Measurements from ENCODE around the gene DDX39B. TPM values are rescaled to one million over a fixed set of nuclear protein-coding genes. Genes with fewer than 3 reads are reported as not detected.
"Not testable (repeated sequence)": the region's sequence is repeated elsewhere in the genome, so short reads cannot be mapped to it uniquely, and the experiment has no call there.

DDX39B gene
- polyA plus RNA-seq, 3 donors, result 64.1 to 1,059 (median 67.8) TPM

DNA sequence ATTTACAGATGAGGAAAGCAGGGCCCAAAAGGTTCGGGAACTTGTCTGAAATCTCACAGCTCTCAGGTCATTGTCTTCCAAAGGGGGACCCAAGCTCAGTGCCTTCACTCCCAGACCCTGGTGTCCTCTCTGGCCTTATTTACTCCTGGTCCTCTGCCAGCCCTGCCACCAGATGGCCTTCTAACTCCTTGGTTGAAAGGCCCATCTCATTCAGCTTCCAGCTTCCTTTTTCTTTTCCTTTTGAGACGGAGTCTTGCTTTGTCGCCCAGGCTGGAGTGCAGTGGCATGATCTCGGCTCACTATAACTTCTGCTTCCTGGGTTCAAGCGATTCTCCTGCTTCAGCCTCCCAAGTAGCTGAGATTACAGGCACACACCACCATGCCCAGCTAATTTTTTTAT lies 9.6 kb upstream of the DDX39B start:
- Mint-ChIP-seq H3K4me1 (peaks cover 49% of the 10 kb centered on the region), H3K27ac (peak overlapping the region; percentile 45 to 89 (median 79)), H3K36me3 (peaks cover 14 to 31% of the 10 kb centered on the region in 2 donors)
- Histone ChIP-seq H3K36me3 (replicated peaks in 1 of 2; ENCODE audit: control insufficient read depth in 1 of 2, insufficient read depth in 2 of 2, low read length in 2 of 2) (peaks cover 0 to 21% of the 10 kb centered on the region in 2 donors), H3K27ac (ENCODE audit: low read depth in 1 of 2, low read length in 2 of 2) (peak overlapping the region in 1 of 2 donors; percentile 36), H3K4me1 (ENCODE audit: control insufficient read depth in 1 of 2, insufficient read depth in 2 of 2, low read length in 2 of 2) (peaks cover 41 to 47% of the 10 kb centered on the region in 2 donors), H3K79me2 (ENCODE audit: insufficient read depth, low read length) (peaks cover 47% of the 10 kb centered on the region)
- 11% methylated on average over 3 of the region's 5 CpGs for WGBS (ENCODE audit: insufficient coverage)
- not testable (repeated sequence) for H3K9me3 Mint-ChIP-seq; H3K4me2 ChIP-seq (replicated peaks; ENCODE audit: extremely low read depth, low read length, poor library complexity, severe bottlenecking); H2AFZ ChIP-seq (ENCODE audit: insufficient read depth, low read depth, low read length, poor library complexity, severe bottlenecking); H3K9ac ChIP-seq (ENCODE audit: insufficient read depth, low read length, poor library complexity, severe bottlenecking); H3K27me3 ChIP-seq (ENCODE audit: control insufficient read depth in 2 of 2, insufficient read depth in 2 of 2, low read length in 2 of 2); H3K9me3 ChIP-seq (replicated peaks in 1 of 2; ENCODE audit: control insufficient read depth in 1 of 2, insufficient read depth in 1 of 2, low read length in 2 of 2); H3K4me3 ChIP-seq (replicated peaks in 1 of 3; ENCODE audit: low read depth in 2 of 3, low read length in 3 of 3); H4K20me1 ChIP-seq (ENCODE audit: insufficient read depth, low read length); H3K4me3 Mint-ChIP-seq; H3K27me3 Mint-ChIP-seq (ENCODE audit: low read depth in 3 of 3)
- intact Hi-C loops (cut with micrococcal nuclease), result loop anchor here (1.0 to 2.0 kb wide), 2 partner anchors 47 kb away; no protein-coding TSS in a partner anchor
- DNase-seq, result peak; percentile 85 to 90 (median 90)
- TF ChIP-seq, protein P1, sequence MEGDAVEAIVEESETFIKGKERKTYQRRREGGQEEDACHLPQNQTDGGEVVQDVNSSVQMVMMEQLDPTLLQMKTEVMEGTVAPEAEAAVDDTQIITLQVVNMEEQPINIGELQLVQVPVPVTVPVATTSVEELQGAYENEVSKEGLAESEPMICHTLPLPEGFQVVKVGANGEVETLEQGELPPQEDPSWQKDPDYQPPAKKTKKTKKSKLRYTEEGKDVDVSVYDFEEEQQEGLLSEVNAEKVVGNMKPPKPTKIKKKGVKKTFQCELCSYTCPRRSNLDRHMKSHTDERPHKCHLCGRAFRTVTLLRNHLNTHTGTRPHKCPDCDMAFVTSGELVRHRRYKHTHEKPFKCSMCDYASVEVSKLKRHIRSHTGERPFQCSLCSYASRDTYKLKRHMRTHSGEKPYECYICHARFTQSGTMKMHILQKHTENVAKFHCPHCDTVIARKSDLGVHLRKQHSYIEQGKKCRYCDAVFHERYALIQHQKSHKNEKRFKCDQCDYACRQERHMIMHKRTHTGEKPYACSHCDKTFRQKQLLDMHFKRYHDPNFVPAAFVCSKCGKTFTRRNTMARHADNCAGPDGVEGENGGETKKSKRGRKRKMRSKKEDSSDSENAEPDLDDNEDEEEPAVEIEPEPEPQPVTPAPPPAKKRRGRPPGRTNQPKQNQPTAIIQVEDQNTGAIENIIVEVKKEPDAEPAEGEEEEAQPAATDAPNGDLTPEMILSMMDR (IDR thresholded peaks at IDR 0.05), result peak; percentile 81

DNA sequence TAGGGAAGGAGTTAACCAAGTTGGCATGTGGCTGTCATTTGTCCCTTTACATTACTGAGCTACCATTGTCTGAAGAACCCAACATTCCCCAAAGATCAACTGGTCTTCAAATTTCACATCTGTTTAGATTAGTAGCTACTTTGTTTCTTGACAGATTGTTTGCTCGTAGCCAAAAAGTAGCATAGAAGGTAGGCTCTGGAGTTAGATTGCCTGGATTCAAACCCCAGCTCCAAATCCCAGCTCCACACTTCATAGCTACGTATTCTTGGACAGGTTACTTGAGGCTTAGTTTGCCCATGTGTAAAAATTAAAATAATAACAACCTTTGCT lies 6.7 kb upstream of the DDX39B start:
- no peaks in the 10 kb centered on the region for H3K9me3 ChIP-seq (replicated peaks in 1 of 2; ENCODE audit: control insufficient read depth in 1 of 2, insufficient read depth in 1 of 2, low read length in 2 of 2)
- intact Hi-C loops (cut with micrococcal nuclease), result loop anchor here (5.0 to 10.0 kb wide), 6 partner anchors 54 to 406 kb away; partner anchors contain the start of genes C6orf47 (in 1 of the 2), CLIC1 (in 1 of the 2), GPANK1 (in 1 of the 2) and MICB (in 1 of the 2)

More for the DNA sequence above, 6.7 kb upstream of the DDX39B start:
- Histone ChIP-seq H3K9ac (ENCODE audit: insufficient read depth, low read length, poor library complexity, severe bottlenecking) (no peak overlapping the region), H3K4me3 (replicated peaks in 1 of 3; ENCODE audit: low read depth in 2 of 3, low read length in 3 of 3) (no peak overlapping the region), H3K79me2 (ENCODE audit: insufficient read depth, low read length) (peaks cover 45% of the 10 kb centered on the region), H3K4me2 (replicated peaks; ENCODE audit: extremely low read depth, low read length, poor library complexity, severe bottlenecking) (no peak overlapping the region), H3K27me3 (ENCODE audit: control insufficient read depth in 2 of 2, insufficient read depth in 2 of 2, low read length in 2 of 2) (no peaks in the 10 kb centered on the region), H4K20me1 (ENCODE audit: insufficient read depth, low read length) (no peaks in the 10 kb centered on the region), H3K4me1 (ENCODE audit: control insufficient read depth in 1 of 2, insufficient read depth in 2 of 2, low read length in 2 of 2) (peaks cover 34 to 42% of the 10 kb centered on the region in 2 donors), H3K27ac (ENCODE audit: low read depth in 1 of 2, low read length in 2 of 2) (peak overlapping the region; percentile 21 to 68), H3K36me3 (replicated peaks in 1 of 2; ENCODE audit: control insufficient read depth in 1 of 2, insufficient read depth in 2 of 2, low read length in 2 of 2) (peaks cover 0 to 21% of the 10 kb centered on the region in 2 donors), H2AFZ (ENCODE audit: insufficient read depth, low read depth, low read length, poor library complexity, severe bottlenecking) (no peak overlapping the region)
- TF ChIP-seq, protein P1 (IDR thresholded peaks at IDR 0.05), result no peak
- no CpG with 5 or more reads among the region's 2 CpGs for WGBS (ENCODE audit: insufficient coverage)
- DNase-seq, result no peak
- H3K4me3 Mint-ChIP-seq, result no peak overlapping the region
- no peaks in the 10 kb centered on the region for H3K9me3 Mint-ChIP-seq
- H3K36me3 Mint-ChIP-seq, result peaks cover 11 to 23% of the 10 kb centered on the region in 2 donors
- no peaks in the 10 kb centered on the region for H3K27me3 Mint-ChIP-seq (ENCODE audit: low read depth in 3 of 3)
- peak overlapping the region in 5 of 7 donors; percentile 86 to 96 (median 94) for H3K27ac Mint-ChIP-seq
- peaks cover 46% of the 10 kb centered on the region for H3K4me1 Mint-ChIP-seq

Data from CD14-positive monocyte (primary cell).